Pancreas (tissue), 10 donors: ENCODE measurements around the gene RASL10B. TPM values are rescaled to one million over a fixed set of nuclear protein-coding genes. Genes with fewer than 3 reads are reported as not detected.
"Not testable (repeated sequence)": the region's sequence is repeated elsewhere in the genome, so short reads cannot be mapped to it uniquely, and the experiment has no call there.

Experiments used
- ATAC-seq, 4 donors: fragments of 200-7000 bp; cut with Tn5 transposase; one replicate each; pipeline versions ENCODE4 v1.8.0 to v1.9.1; 2020; ENCODE audit warnings: mild to moderate bottlenecking in 4 of 4, moderate library complexity in 4 of 4
- DNase-seq, 6 donors: peaks; one replicate each; pipeline ENCODE4 v3.0.0-alpha.2; 2020
- FAIRE-seq: peaks from 2 replicates; lab custom pipeline; 2012; peaks lifted over from hg19 to GRCh38; lab: Jason Lieb, UNC
- H3K27ac ChIP-seq, 4 donors: fragments of 200-600 bp; sonication (generic); 1 replicate in 3 of 4; 2 replicates in 1 of 4; pipeline versions ENCODE4 v1.5.0 to v1.8.0; 2020
- H3K27me3 ChIP-seq, 4 donors: fragments of 200-600 bp; one replicate each; pipeline ENCODE4 v1.8.0; 2021
- H3K36me3 ChIP-seq, 3 donors: fragments of 200-600 bp; sonication (generic) in 1 of 3; one replicate each; pipeline versions ENCODE4 v1.5.0 to v1.8.0; 2020 to 2021
- H3K4me1 ChIP-seq, 3 donors: fragments of 200-600 bp; one replicate each; pipeline ENCODE4 v1.8.0; 2021
- H3K4me3 ChIP-seq, 4 donors: fragments of 200-600 bp; sonication (generic) in 2 of 4; one replicate each; pipeline versions ENCODE4 v1.5.0 to v1.8.0; 2020 to 2021
- H3K9me3 ChIP-seq, 4 donors: fragments of 200-600 bp; one replicate each; pipeline ENCODE4 v1.8.0; 2021
- CTCF ChIP-seq, 4 donors: fragments of 200-600 bp; sonication (generic) in 3 of 4; IDR thresholded peaks; one replicate each; pipeline versions ENCODE4 v1.5.0 to v1.8.0; 2021; ENCODE audit warnings: antibody characterized with exemption in 4 of 4
- WGBS, 2 donors: extraction: QIAGEN DNeasy Blood & Tissue Kit; methylation state at CpG; one replicate each; pipeline ENCODE4 v1.1.7; 2013; 5-methylcytosine and 5-hydroxymethylcytosine counted together
- intact Hi-C, 3 donors: fragments of 100-400 bp; cut with DNase I; formaldehyde crosslinking; loops; one replicate each; pipeline versions ENCODE4 v1.11.1 to v1.14.2; 2022
- polyA plus RNA-seq, 2 donors: library from polyadenylated mRNA; stranded (reverse); fragments of 200-250 nt; gene quantifications; one replicate each; pipeline ENCODE4 v1.2.3, GENCODE V29; 2013
- total RNA-seq, 6 donors: library from RNA; stranded (reverse); fragmentation: NEBNext Ultra II Directional in 4 of 6; extraction: Animal tissue kit (Norgen Biotek cat#: 25700) in 4 of 6; gene quantifications; one replicate each; pipeline versions ENCODE4 v1.2.1 to v1.2.4, GENCODE V29; 2021 to 2023
- donor health status: healthy with polysubstance abuse.
- donor health status: DM: no; HTN: no; CAD: no; lungs with moderate emphysema.
- donor health status: DM: no; HTN: no; CAD: no.
- donor health status: control.
- donor health status: control.
- donor health status: Bipolar disorder and iron deficiency.
- donor health status: DM: yes; HTN: yes; CAD: no.
- donor health status: DM: no; HTN: no; CAD: no.
- donor health status: DM: no; HTN: no; CAD: no.
- donor health status: DM: yes; HTN: yes; CAD: no.

Gene RASL10B
- total and polyA plus RNA-seq, 8 donors = 2.5 to 6.3 (median 4.0) TPM

DNA sequence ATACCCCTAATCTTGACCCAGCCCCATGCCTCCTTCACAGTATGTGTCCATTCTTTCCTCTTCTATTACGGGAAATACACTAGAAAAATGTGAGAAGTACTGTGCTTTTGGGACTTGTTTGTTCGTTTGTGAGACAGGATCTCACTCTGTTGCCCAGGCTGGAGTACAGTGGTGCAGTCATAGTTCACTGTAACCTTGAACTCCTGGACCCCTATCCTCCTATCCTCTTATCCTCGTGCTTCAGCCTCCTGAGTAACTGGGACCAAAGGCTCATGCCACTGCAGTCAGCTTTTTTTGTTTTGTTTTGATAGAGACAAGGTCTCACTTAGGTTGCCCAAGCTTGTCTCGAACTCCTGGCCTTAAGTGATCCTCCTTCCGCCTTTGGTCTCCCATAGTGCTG is 29.9 kb upstream of the RASL10B start:
- FAIRE-seq = no peak
- ATAC-seq = no peak
- 86 to 93% methylated on average over 5 of the region's 5 CpGs for WGBS, 2 donors

GRCh38 chr17:35703308-35703707 is 28.1 kb upstream of the RASL10B start:
- H3K4me3 ChIP-seq, intact Hi-C loops, H3K27ac ChIP-seq, DNase-seq, H3K9me3 ChIP-seq, FAIRE-seq, H3K27me3 ChIP-seq, H3K4me1 ChIP-seq, H3K36me3 ChIP-seq, ATAC-seq: not testable (repeated sequence)
- 93 to 97% methylated on average over 2 of the region's 2 CpGs for WGBS, 2 donors

More for the DNA sequence above, 29.9 kb upstream of the RASL10B start:
- H3K36me3 ChIP-seq = no peaks in the 10 kb centered on the region
- no peak overlapping the region for H3K4me3 ChIP-seq
- no peak for DNase-seq
- no peak overlapping the region for H3K27ac ChIP-seq
- H3K27me3 ChIP-seq = no peaks in the 10 kb centered on the region
- no peaks in the 10 kb centered on the region for H3K4me1 ChIP-seq
- H3K9me3 ChIP-seq = no peaks in the 10 kb centered on the region
- intact Hi-C loops = no loop called here
- no peak for TF ChIP-seq CTCF (IDR thresholded peaks at IDR 0.05)

DNA sequence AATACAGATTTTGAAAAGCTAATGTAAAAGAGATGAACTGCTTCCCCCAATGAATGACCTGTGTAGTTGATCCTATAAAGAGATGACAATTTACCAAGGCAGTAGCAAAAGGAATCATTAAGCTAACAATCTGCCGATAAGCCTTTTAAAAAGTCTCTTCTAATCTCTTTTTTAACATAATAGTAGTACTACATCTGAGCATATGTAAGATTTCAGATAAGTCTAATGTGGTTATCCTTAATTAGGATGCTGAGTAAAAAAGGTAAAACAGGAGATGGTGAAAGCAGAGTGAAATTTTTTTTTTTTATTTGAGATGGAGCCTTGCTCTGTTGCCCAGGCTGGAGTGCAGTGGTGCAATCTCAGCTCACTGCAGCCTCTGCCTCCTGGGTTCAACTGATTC is 26.2 kb upstream of the RASL10B start:
- Histone ChIP-seq H3K9me3 (no peaks in the 10 kb centered on the region), H3K27ac (no peak overlapping the region), H3K4me3 (no peak overlapping the region), H3K4me1 (peaks cover 7 to 25% (median 14%) of the 10 kb centered on the region in 3 donors), H3K36me3 (no peaks in the 10 kb centered on the region), H3K27me3 (no peaks in the 10 kb centered on the region)
- intact Hi-C loops = no loop called here
- 88 to 95% methylated on average over 1 of the region's 1 CpG for WGBS, 2 donors
- no peak for FAIRE-seq
- TF ChIP-seq CTCF (IDR thresholded peaks at IDR 0.05) = no peak
- no peak for DNase-seq
- no peak for ATAC-seq

DNA sequence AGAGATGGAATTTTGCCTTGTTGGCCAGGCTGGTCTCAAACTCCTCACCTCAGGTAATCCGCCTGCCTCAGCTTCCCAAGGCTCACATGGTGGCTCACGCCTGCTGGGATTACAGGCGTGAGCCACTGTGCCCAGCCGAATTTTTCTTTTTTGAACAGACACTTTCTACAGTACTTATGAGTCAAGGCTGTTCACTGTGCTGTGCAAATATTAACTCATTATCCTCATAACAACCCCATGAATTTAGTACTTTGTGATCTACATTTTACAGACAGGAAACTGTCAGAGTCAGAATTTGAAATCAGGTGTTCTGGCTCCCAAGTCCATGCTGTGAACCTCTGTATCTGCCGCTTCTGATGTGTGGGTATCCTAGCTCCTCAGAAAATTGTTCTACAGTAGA is 25.7 kb upstream of the RASL10B start:
- no peak overlapping the region for H3K4me3 ChIP-seq
- DNase-seq (no peak), FAIRE-seq (no peak), ATAC-seq (peak in 2 of 4 donors; percentile 34 to 50)
- H3K4me1 ChIP-seq = peaks cover 7 to 25% (median 14%) of the 10 kb centered on the region in 3 donors
- H3K27me3 ChIP-seq = no peaks in the 10 kb centered on the region
- H3K9me3 ChIP-seq = no peaks in the 10 kb centered on the region
- H3K27ac ChIP-seq = no peak overlapping the region
- 76 to 83% methylated on average over 5 of the region's 5 CpGs for WGBS, 2 donors
- intact Hi-C loops = no loop called here
- H3K36me3 ChIP-seq = no peaks in the 10 kb centered on the region
- TF ChIP-seq CTCF (IDR thresholded peaks at IDR 0.05) = no peak

- H3K4me3 ChIP-seq = no peak overlapping the region
- H3K9me3 ChIP-seq = no peaks in the 10 kb centered on the region
- no peaks in the 10 kb centered on the region for H3K27me3 ChIP-seq
- H3K4me1 ChIP-seq = peaks cover 7 to 29% (median 17%) of the 10 kb centered on the region in 3 donors
- WGBS, 2 donors = 52 to 56% methylated on average over 3 of the region's 3 CpGs
- H3K36me3 ChIP-seq = no peaks in the 10 kb centered on the region
- TF ChIP-seq CTCF (IDR thresholded peaks at IDR 0.05) = no peak
- FAIRE-seq (no peak), ATAC-seq (peak in 3 of 4 donors; percentile 38 to 63 (median 40)), DNase-seq (no peak)
- intact Hi-C loops = no loop called here
- peak overlapping the region in 1 of 4 donors; percentile 36 for H3K27ac ChIP-seq
These were observed 23.3 kb upstream of the RASL10B start for GRCh38 chr17:35708149-35708548.
